Mesenchymal stem cell (in vitro differentiated cells and primary cell): ENCODE measurements around the gene YPEL5.

ENCODE experiments used
- DNase-seq: peaks from one replicate; pipeline ENCODE4 v3.0.0-alpha.2; 2013
- H2AFZ ChIP-seq: one replicate; pipeline ENCODE4 v1.6.1; 2013; ENCODE audit warnings: low read depth, mild to moderate bottlenecking, control low read depth, inconsistent platforms, low read length, moderate library complexity
- H2AK5ac ChIP-seq: 2 replicates; pipeline ENCODE4 v1.6.1; 2013; ENCODE audit warnings: low read length, moderate library complexity, mild to moderate bottlenecking, inconsistent platforms; ENCODE audit not compliant: severe bottlenecking
- H2BK120ac ChIP-seq: one replicate; pipeline ENCODE4 v1.6.1; 2013; ENCODE audit warnings: low read depth, mild to moderate bottlenecking, inconsistent platforms, low read length, moderate library complexity
- H2BK12ac ChIP-seq, 2 experiments: one replicate each; pipeline ENCODE4 v1.6.1; 2013; ENCODE audit warnings: inconsistent platforms in 2 of 2, low read length in 2 of 2, mild to moderate bottlenecking in 2 of 2, moderate library complexity in 2 of 2, control low read depth in 1 of 2
- H2BK15ac ChIP-seq: one replicate; pipeline ENCODE4 v1.6.1; 2013; ENCODE audit warnings: mild to moderate bottlenecking, low read depth, inconsistent platforms; ENCODE audit not compliant: poor library complexity, severe bottlenecking
- H2BK5ac ChIP-seq: 2 replicates; pipeline ENCODE4 v1.6.1; 2013; ENCODE audit warnings: low read depth, mild to moderate bottlenecking, low read length, control low read depth, inconsistent platforms; ENCODE audit not compliant: poor library complexity, severe bottlenecking
- H3K14ac ChIP-seq, 2 experiments: one replicate each; pipeline ENCODE4 v1.6.1; 2013; ENCODE audit warnings: inconsistent platforms in 2 of 2, low read length in 2 of 2, control low read depth in 1 of 2, mild to moderate bottlenecking in 1 of 2, moderate library complexity in 1 of 2
- H3K18ac ChIP-seq, 2 experiments: one replicate each; pipeline ENCODE4 v1.6.1; 2013; ENCODE audit warnings: inconsistent platforms in 2 of 2, low read length in 2 of 2, control low read depth in 1 of 2, low read depth in 1 of 2, mild to moderate bottlenecking in 1 of 2
- H3K23ac ChIP-seq, 2 experiments: one replicate each; pipeline ENCODE4 v1.6.1; 2013; ENCODE audit warnings: inconsistent platforms in 2 of 2, low read length in 2 of 2, mild to moderate bottlenecking in 2 of 2, moderate library complexity in 2 of 2, control low read depth in 1 of 2
- H3K27ac ChIP-seq: 2 replicates; pipeline ENCODE4 v1.5.1; 2013; ENCODE audit warnings: mild to moderate bottlenecking, moderate library complexity, low read length, control low read depth, inconsistent platforms; ENCODE audit not compliant: poor library complexity, severe bottlenecking
- H3K27me3 ChIP-seq, 2 experiments: 2 replicates each; pipeline versions ENCODE4 v1.6.1 to v1.7.0; 2013; ENCODE audit warnings: low read length in 2 of 2, mild to moderate bottlenecking in 2 of 2, moderate library complexity in 2 of 2, control low read depth in 1 of 2, inconsistent platforms in 1 of 2; ENCODE audit not compliant: control insufficient read depth in 1 of 2, insufficient read depth in 1 of 2
- H3K36me3 ChIP-seq, 2 experiments: 2 replicates each; pipeline versions ENCODE4 v1.6.1 to v1.7.0; 2013; ENCODE audit warnings: low read length in 2 of 2, control low read depth in 1 of 2, inconsistent platforms in 1 of 2, low read depth in 1 of 2, mild to moderate bottlenecking in 1 of 2; ENCODE audit not compliant: insufficient read depth in 2 of 2, control insufficient read depth in 1 of 2
- H3K4ac ChIP-seq, 2 experiments: one replicate each; pipeline ENCODE4 v1.6.1; 2013; ENCODE audit warnings: inconsistent platforms in 2 of 2, low read length in 2 of 2, mild to moderate bottlenecking in 2 of 2, moderate library complexity in 2 of 2, control low read depth in 1 of 2, low read depth in 1 of 2
- H3K4me1 ChIP-seq: 2 replicates; pipeline ENCODE4 v1.6.1; 2013; ENCODE audit warnings: low read depth, low read length, control low read depth; ENCODE audit not compliant: control insufficient read depth, insufficient read depth
- H3K4me2 ChIP-seq: 2 replicates; pipeline ENCODE4 v1.6.1; 2013; ENCODE audit warnings: low read length, mild to moderate bottlenecking, inconsistent platforms; ENCODE audit not compliant: poor library complexity, severe bottlenecking
- H3K4me3 ChIP-seq, 2 experiments: 2 replicates each; pipeline versions ENCODE4 v1.5.1 to v1.7.0; 2013; ENCODE audit warnings: low read length in 2 of 2, mild to moderate bottlenecking in 2 of 2, control low read depth in 1 of 2, low read depth in 1 of 2; ENCODE audit not compliant: insufficient read depth in 1 of 2
- H3K79me1 ChIP-seq: replicated peaks from 2 replicates; pipeline ENCODE4 v1.6.1; 2013; ENCODE audit warnings: mild to moderate bottlenecking, control low read depth, low read length, inconsistent platforms; ENCODE audit not compliant: poor library complexity, severe bottlenecking
- H3K9ac ChIP-seq: 2 replicates; pipeline ENCODE4 v1.7.0; 2013; ENCODE audit warnings: mild to moderate bottlenecking, low read length, moderate library complexity
- H3K9me3 ChIP-seq: 2 replicates; pipeline ENCODE4 v1.7.0; 2013; ENCODE audit warnings: mild to moderate bottlenecking, low read length; ENCODE audit not compliant: control insufficient read depth
- H4K8ac ChIP-seq: one replicate; pipeline ENCODE4 v1.6.1; 2013; ENCODE audit warnings: inconsistent platforms, mild to moderate bottlenecking, low read length, moderate library complexity
- H4K91ac ChIP-seq: one replicate; pipeline ENCODE4 v1.6.1; 2013; ENCODE audit warnings: mild to moderate bottlenecking, low read length, inconsistent platforms
- WGBS: methylation state at CpG from one replicate; pipeline ENCODE4 v1.1.7; 2013; ENCODE audit warnings: mixed read lengths; 5-methylcytosine and 5-hydroxymethylcytosine counted together

Gene YPEL5

DNA sequence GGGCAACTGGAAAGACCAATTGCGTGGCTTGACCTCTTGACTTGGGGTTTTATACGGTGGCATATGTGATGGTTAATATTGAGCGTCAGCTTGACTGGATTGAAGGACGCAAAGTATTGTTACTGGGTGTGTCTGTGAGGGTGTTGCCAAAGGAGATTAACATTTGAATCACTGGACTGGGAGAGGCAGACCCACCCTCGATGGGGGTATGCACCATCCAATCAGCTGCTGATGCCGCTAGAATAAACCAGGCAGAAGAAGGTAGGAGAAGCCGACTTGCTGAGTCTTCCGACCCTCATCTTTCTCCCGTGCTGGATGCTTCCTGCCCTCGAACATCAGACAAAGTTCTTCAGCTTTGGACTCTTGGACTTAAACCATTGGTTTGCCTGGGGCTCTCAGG, 34.2 kb upstream of the YPEL5 start:
- Histone ChIP-seq H3K4me3 (no peak overlapping the region), H3K23ac (no peak overlapping the region), H2BK12ac (no peak overlapping the region), H3K4ac (no peak overlapping the region), H4K8ac (no peak overlapping the region), H2AK5ac (peak overlapping the region; percentile 32), H3K18ac (no peak overlapping the region), H3K9ac (no peak overlapping the region), H3K4me2 (no peak overlapping the region), H3K4me1 (peaks cover 9% of the 10 kb centered on the region), H3K9me3 (no peaks in the 10 kb centered on the region), H3K14ac (no peak overlapping the region), H2BK120ac (no peak overlapping the region), H3K79me1 (no peaks in the 10 kb centered on the region), H2BK15ac (no peak overlapping the region), H2AFZ (no peak overlapping the region), H3K36me3 (no peaks in the 10 kb centered on the region), H3K27ac (peak overlapping the region; percentile 94), H2BK5ac (no peak overlapping the region), H3K27me3 (no peaks in the 10 kb centered on the region), H4K91ac (no peak overlapping the region)
- DNase-seq, result no peak
- 94% methylated on average over 10 of the region's 10 CpGs for WGBS

DNA sequence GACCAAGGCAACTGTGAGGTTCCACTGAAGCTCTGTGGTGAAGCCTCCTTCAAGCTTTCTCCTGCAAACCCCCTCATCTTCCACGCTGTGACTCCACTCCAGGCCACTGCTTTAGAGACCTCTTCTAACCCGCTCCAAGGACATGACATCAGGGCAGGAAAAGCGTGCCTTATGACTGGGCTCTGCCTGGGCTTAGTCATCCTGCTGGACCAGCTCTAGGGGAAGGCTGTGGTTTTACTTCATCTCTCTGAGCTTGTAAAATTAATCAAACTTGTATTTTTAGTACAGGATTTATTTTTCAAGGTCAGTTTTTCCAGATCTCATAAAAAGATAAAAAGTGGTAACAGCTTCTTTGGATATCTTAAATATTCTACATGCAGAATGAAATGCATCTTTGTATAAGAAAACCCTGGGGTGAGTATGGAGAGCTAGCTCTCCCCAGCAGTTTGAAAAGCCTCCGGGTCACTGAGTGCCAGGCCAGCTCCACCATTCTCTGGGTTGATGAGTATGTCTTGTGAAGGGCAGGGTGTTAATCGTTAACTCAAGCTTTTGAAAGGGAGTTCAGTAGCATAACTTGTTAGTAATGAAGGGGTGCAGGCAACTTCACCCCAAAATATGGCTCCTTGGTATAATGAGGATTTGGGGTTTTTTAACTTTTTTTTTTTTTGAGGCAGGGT, 33.1 kb upstream of the YPEL5 start:
- no peak overlapping the region for H3K4me2 ChIP-seq
- WGBS, result 17% methylated on average over 5 of the region's 5 CpGs
- H4K8ac ChIP-seq, result no peak overlapping the region

DNA sequence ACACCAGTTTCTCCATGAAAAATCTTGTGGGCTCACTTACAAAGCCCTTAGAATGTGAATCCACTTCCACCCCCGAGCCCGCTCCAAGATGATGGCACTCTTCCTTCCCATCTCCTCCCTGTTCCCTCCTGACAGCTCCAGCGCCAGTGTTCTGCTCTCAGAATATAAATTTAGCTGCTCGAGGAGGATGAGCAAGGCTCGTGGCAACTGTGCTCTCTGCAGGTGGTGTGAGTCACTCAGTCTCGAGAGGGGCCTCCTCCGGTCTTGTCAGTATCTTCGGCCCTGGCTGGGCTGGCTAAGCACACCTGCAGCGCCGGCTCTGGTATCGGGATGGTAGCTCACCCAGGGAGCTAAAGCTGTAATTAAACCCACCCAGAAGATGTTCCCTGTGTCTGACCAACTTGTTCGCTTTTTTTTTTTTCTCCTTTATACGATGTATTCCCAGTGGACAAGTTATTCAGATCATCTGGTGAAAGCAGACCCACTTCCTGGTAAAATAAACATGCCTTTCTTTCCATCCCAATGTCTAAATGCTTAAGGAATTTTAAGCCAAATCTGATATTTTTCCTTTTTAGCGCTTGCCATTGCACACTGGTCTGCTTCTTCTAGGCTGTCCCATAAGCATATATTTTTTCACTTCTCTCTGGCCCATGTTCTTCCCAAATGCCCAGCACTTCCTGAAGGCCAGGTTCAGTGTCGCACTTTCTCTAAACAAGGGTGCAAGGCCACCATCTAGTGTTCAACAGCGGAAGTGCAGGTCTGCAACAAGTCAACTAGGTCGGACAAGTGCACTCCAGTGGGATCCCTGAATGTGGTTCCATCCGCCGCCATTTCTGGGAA, 31.4 kb upstream of the YPEL5 start:
- H3K27ac ChIP-seq, result peak overlapping the region; percentile 94
- peak overlapping the region; percentile 56 for H4K8ac ChIP-seq
- WGBS, result 9% methylated on average over 19 of the region's 19 CpGs
- H3K79me1 ChIP-seq, result no peaks in the 10 kb centered on the region
- H2BK12ac ChIP-seq, result no peak overlapping the region
- H2BK15ac ChIP-seq, result no peak overlapping the region
- no peaks in the 10 kb centered on the region for H3K27me3 ChIP-seq
- H3K4me2 ChIP-seq, result peak overlapping the region; percentile 41
- H3K36me3 ChIP-seq, result no peaks in the 10 kb centered on the region
- no peak overlapping the region for H3K14ac ChIP-seq
- H4K91ac ChIP-seq, result no peak overlapping the region
- no peak overlapping the region for H2BK120ac ChIP-seq
- no peak overlapping the region for H2BK5ac ChIP-seq
- no peak overlapping the region for H3K4ac ChIP-seq
- H3K9me3 ChIP-seq, result no peaks in the 10 kb centered on the region
- peaks cover 7% of the 10 kb centered on the region for H3K4me1 ChIP-seq
- H3K23ac ChIP-seq, result no peak overlapping the region
- H2AFZ ChIP-seq, result no peak overlapping the region
- no peak overlapping the region for H3K18ac ChIP-seq
- DNase-seq, result peak; percentile 82
- H2AK5ac ChIP-seq, result no peak overlapping the region
- H3K9ac ChIP-seq, result peak overlapping the region; percentile 33
- no peak overlapping the region for H3K4me3 ChIP-seq

More for the DNA sequence above, 33.1 kb upstream of the YPEL5 start:
- Histone ChIP-seq H3K27me3 (no peaks in the 10 kb centered on the region), H2BK5ac (peak overlapping the region; percentile 33), H3K14ac (no peak overlapping the region), H3K79me1 (no peaks in the 10 kb centered on the region), H4K91ac (no peak overlapping the region), H3K4me3 (no peak overlapping the region), H2BK120ac (no peak overlapping the region), H3K4ac (peak overlapping the region; percentile 10 to 78), H3K9ac (peak overlapping the region; percentile 33), H3K4me1 (peaks cover 9% of the 10 kb centered on the region), H2BK15ac (no peak overlapping the region), H3K36me3 (no peaks in the 10 kb centered on the region), H2AK5ac (peak overlapping the region; percentile 93), H3K27ac (peak overlapping the region; percentile 94), H2BK12ac (peak overlapping the region; percentile 7 to 96), H2AFZ (peak overlapping the region; percentile 23), H3K9me3 (no peaks in the 10 kb centered on the region), H3K23ac (no peak overlapping the region), H3K18ac (peak overlapping the region in 1 of 2 experiments; percentile 68)
- DNase-seq, result peak; percentile 90

DNA sequence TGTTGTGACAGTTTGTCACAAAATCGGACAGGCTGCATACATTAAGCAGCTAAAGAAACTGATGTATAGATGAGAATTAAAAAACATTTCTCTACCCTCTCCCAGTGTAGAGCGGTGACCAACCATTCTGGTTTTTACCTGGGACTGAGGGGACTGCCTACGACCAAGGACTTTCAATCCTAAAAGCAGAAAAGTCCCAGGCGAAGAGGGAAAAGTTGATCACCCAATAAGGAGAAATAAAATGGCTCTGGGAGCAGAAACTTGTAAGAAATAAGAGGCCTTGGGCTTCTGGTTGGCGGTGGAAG, 30.9 kb upstream of the YPEL5 start:
- H3K14ac ChIP-seq, result no peak overlapping the region
- H2BK120ac ChIP-seq, result no peak overlapping the region
- H3K23ac ChIP-seq, result no peak overlapping the region
- H2BK15ac ChIP-seq, result no peak overlapping the region
- no peak for DNase-seq
- 85% methylated on average over 4 of the region's 5 CpGs for WGBS
- H2BK12ac ChIP-seq, result no peak overlapping the region
- H3K9me3 ChIP-seq, result no peaks in the 10 kb centered on the region
- H3K4me2 ChIP-seq, result no peak overlapping the region
- H2AK5ac ChIP-seq, result no peak overlapping the region
- no peak overlapping the region for H4K91ac ChIP-seq
- H3K79me1 ChIP-seq, result no peaks in the 10 kb centered on the region
- H3K36me3 ChIP-seq, result no peaks in the 10 kb centered on the region
- H3K18ac ChIP-seq, result no peak overlapping the region
- H3K27me3 ChIP-seq, result no peaks in the 10 kb centered on the region
- H3K27ac ChIP-seq, result no peak overlapping the region
- H2BK5ac ChIP-seq, result no peak overlapping the region
- H3K4me1 ChIP-seq, result peaks cover 7% of the 10 kb centered on the region
- no peak overlapping the region for H4K8ac ChIP-seq
- no peak overlapping the region for H3K9ac ChIP-seq
- H2AFZ ChIP-seq, result no peak overlapping the region
- no peak overlapping the region for H3K4ac ChIP-seq
- H3K4me3 ChIP-seq, result no peak overlapping the region
